ENCODE data around the gene CCDC126.
"Not testable (repeated sequence)": the region's sequence is repeated elsewhere in the genome, so short reads cannot be mapped to it uniquely, and the experiment has no call there.

CCDC126 gene

GRCh38 chr7:23662984-23663313 is 65.8 kb downstream of the CCDC126 start:
- no peaks in the 10 kb centered on the region for H3K27me3 Mint-ChIP-seq
- H3K36me3 Mint-ChIP-seq: no peaks in the 10 kb centered on the region
- H3K4me1 Mint-ChIP-seq: no peaks in the 10 kb centered on the region
- H3K4me3 Mint-ChIP-seq: no peak overlapping the region
- H3K9me3 Mint-ChIP-seq: no peaks in the 10 kb centered on the region
- no peak overlapping the region for H3K27ac Mint-ChIP-seq

GRCh38 chr7:23664122-23664521 is 66.9 kb downstream of the CCDC126 start:
- Mint-ChIP-seq H3K27me3 (no peaks in the 10 kb centered on the region), H3K27ac (no peak overlapping the region), H3K9me3 (no peaks in the 10 kb centered on the region), H3K4me1 (no peaks in the 10 kb centered on the region), H3K36me3 (no peaks in the 10 kb centered on the region), H3K4me3 (no peak overlapping the region)

GRCh38 chr7:23672033-23672432 is 74.9 kb downstream of the CCDC126 start:
- Mint-ChIP-seq H3K4me1 (no peaks in the 10 kb centered on the region), H3K9me3 (no peaks in the 10 kb centered on the region), H3K4me3 (no peak overlapping the region), H3K27me3 (peaks cover 4% of the 10 kb centered on the region), H3K36me3 (no peaks in the 10 kb centered on the region), H3K27ac (no peak overlapping the region)

- Mint-ChIP-seq H3K36me3 (no peaks in the 10 kb centered on the region), H3K4me3 (peak within 1 kb of the TSS; percentile 94), H3K27me3 (no peaks in the 10 kb centered on the region), H3K27ac (peak within 1 kb of the TSS; percentile 79), H3K9me3 (no peaks in the 10 kb centered on the region), H3K4me1 (peaks cover 18% of the 10 kb centered on the region)
Observed at GRCh38 chr7:23679898-23680413, 82.8 kb downstream of the CCDC126 start, which contains the start of gene FAM221A. FAM221A (plus strand) TSS chr7:23680199; CDS start chr7:23680219, 20 bp downstream.

- Mint-ChIP-seq H3K4me3 (peak overlapping the region; percentile 94), H3K4me1 (peaks cover 18% of the 10 kb centered on the region), H3K9me3 (no peaks in the 10 kb centered on the region), H3K27me3 (no peaks in the 10 kb centered on the region), H3K27ac (no peak overlapping the region), H3K36me3 (no peaks in the 10 kb centered on the region)
Observed at GRCh38 chr7:23680414-23681405, 83.5 kb downstream of the CCDC126 start.

GRCh38 chr7:23684041-23684440 is 86.9 kb downstream of the CCDC126 start:
- not testable (repeated sequence) for H3K27me3 Mint-ChIP-seq, H3K36me3 Mint-ChIP-seq, H3K27ac Mint-ChIP-seq, H3K9me3 Mint-ChIP-seq, H3K4me3 Mint-ChIP-seq
- H3K4me1 Mint-ChIP-seq: peaks cover 16% of the 10 kb centered on the region

GRCh38 chr7:23685731-23686130 is 88.5 kb downstream of the CCDC126 start:
- H3K9me3 Mint-ChIP-seq: no peaks in the 10 kb centered on the region
- no peak overlapping the region for H3K27ac Mint-ChIP-seq
- peaks cover 5% of the 10 kb centered on the region for H3K4me1 Mint-ChIP-seq
- H3K27me3 Mint-ChIP-seq: no peaks in the 10 kb centered on the region
- no peak overlapping the region for H3K4me3 Mint-ChIP-seq
- H3K36me3 Mint-ChIP-seq: peaks cover 2% of the 10 kb centered on the region

- Mint-ChIP-seq H3K4me1 (peaks cover 4% of the 10 kb centered on the region), H3K36me3 (peaks cover 2% of the 10 kb centered on the region), H3K27me3 (no peaks in the 10 kb centered on the region), H3K27ac (no peak overlapping the region), H3K9me3 (no peaks in the 10 kb centered on the region), H3K4me3 (no peak overlapping the region)
Observed at GRCh38 chr7:23687011-23687410, 89.8 kb downstream of the CCDC126 start.

- H3K4me3 Mint-ChIP-seq: no peak overlapping the region
- peaks cover 12% of the 10 kb centered on the region for H3K36me3 Mint-ChIP-seq
- no peaks in the 10 kb centered on the region for H3K27me3 Mint-ChIP-seq
- H3K4me1 Mint-ChIP-seq: no peaks in the 10 kb centered on the region
- no peak overlapping the region for H3K27ac Mint-ChIP-seq
- H3K9me3 Mint-ChIP-seq: no peaks in the 10 kb centered on the region
Observed at GRCh38 chr7:23689165-23689564, 92.0 kb downstream of the CCDC126 start.

GRCh38 chr7:23691320-23691719 is 94.1 kb downstream of the CCDC126 start:
- Mint-ChIP-seq H3K27me3 (no peaks in the 10 kb centered on the region), H3K9me3 (no peaks in the 10 kb centered on the region), H3K4me3 (no peak overlapping the region), H3K36me3 (peaks cover 14% of the 10 kb centered on the region), H3K4me1 (no peaks in the 10 kb centered on the region), H3K27ac (no peak overlapping the region)

GRCh38 chr7:23693224-23693623 is 96.0 kb downstream of the CCDC126 start:
- Mint-ChIP-seq H3K27me3 (no peaks in the 10 kb centered on the region), H3K9me3 (no peaks in the 10 kb centered on the region), H3K4me1 (no peaks in the 10 kb centered on the region), H3K36me3 (peaks cover 14% of the 10 kb centered on the region), H3K4me3 (no peak overlapping the region), H3K27ac (no peak overlapping the region)

Measured in activated naive CD4-positive, alpha-beta T cell treated with anti-CD3 and anti-CD28 coated beads, Interleukin-2, amount 50 U/mL, for 24 hours (primary cell).